GM18951 (cell line): Measurements from ENCODE around the gene ADGRG3.

Source experiments
- POLR2A ChIP-seq: IDR thresholded peaks from 4 replicates; pipeline ENCODE4 v1.6.1; 2011; ENCODE audit warnings: mild to moderate bottlenecking; ENCODE audit not compliant: insufficient read length, insufficient read depth; ENCODE audit errors: extremely low read depth
- in situ Hi-C: fragments of 300-500 bp; cut with MboI; formaldehyde crosslinking; loops from one replicate; pipeline ENCODE4 v1.12.0; 2022; ENCODE audit warnings: low sequenced_read_pairs, mixed read lengths, inconsistent platforms; ENCODE audit not compliant: unreplicated experiment

Gene ADGRG3

GRCh38 chr16:57699481-57699880 is 31.4 kb downstream of the ADGRG3 start:
- TF ChIP-seq POLR2A = no peak
- in situ Hi-C loops = no loop called here

GRCh38 chr16:57699899-57700298 is 31.8 kb downstream of the ADGRG3 start:
- TF ChIP-seq POLR2A = no peak
- in situ Hi-C loops = no loop called here

DNA sequence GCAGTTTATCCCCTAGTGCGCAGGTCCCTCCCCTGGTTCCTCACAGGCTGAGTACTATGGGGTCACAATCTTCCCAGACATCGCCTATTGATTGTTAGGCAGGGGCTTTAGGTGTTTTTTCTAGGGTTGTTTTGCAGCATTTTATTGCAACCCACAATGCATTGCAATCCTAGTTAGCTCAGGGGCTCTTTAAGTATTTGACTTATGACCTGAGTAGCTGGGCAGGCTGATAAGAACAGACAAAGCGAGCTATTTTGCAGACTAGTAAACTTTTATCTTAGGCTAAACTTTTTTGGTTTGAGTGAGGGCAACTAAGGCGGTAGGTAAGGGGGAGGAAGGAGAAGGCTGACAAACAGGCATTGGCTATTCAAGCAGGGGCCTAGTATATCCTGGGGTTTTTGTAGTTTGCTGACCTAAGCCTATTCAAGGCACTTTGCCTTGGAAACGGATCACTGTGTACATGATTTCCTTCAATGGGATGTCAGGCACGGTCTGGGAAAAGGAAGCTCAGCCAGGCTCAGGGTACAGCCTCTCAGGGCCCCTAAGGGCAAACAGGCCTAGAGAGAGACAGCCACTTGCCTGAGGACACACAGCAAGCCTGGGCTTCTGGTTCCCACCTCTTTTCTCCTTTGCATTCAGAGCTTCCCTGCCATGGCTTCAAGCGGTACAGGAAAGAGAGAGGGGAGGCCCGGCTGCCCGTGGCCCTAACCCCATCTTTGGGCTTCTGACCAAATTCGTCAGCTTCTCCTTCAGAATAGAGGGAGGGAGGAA is 32.9 kb downstream of the ADGRG3 start:
- in situ Hi-C loops = no loop called here
- no peak for TF ChIP-seq POLR2A

DNA sequence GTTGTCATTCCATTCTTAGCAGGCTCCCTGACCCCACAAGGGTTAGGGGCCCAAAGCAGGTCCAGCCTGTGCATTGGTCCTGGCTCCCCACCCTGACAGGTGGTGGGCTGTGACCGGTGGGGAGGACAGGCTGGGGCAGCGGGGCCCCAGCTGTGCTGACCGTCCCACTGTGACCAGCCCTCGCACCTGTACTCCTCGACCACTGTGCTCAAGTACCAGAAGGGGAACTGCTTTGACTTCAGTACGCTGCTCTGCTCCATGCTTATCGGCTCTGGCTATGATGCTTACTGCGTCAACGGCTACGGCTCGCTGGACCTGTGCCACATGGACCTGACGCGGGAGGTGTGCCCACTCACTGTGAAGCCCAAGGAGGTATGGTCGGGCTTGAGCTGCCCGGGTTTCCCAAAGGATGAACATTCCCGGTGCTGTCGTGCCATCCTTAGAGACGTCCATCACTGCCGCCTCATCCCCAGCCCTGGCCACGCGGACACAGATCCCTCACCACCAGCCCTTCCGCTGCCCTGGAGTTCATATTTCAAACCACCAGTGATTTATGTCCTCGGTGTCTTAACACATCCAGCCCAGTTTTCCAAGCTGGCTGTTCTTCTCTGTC is 33.8 kb downstream of the ADGRG3 start:
- no peak for TF ChIP-seq POLR2A
- in situ Hi-C loops = no loop called here

DNA sequence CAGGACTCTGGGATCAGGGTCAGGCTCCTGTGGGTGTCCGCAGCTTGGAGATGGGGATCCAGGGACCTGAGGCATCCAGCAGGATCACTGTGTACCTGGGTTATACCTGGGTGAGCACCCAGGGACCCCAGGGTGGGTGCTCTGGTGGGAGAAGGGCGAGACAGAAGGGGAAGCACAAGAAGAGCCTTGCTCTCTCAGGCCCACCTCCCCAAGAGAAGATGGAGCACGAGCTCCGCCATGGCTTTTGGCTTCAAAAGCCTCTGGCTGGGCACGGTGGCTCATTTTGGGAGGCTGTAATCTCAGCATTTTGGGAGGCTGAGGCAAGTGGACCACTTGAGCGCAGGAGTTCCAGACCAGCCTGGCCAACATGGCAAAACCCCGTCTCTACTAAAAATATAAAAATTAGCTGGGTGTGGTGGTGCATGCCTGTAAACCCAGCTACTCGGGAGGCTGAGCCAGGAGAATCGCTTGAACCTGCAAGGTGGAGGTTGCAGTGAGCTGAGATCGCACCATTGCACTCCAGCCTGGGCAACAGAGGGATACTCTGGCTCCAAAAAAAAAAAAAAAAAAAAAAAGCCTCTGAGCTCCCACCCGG is 35.4 kb downstream of the ADGRG3 start:
- TF ChIP-seq POLR2A = no peak
- in situ Hi-C loops = no loop called here

GRCh38 chr16:57704011-57704904 is 36.2 kb downstream of the ADGRG3 start:
- TF ChIP-seq POLR2A = no peak
- in situ Hi-C loops = no loop called here

GRCh38 chr16:57704905-57705852 is 37.1 kb downstream of the ADGRG3 start:
- TF ChIP-seq POLR2A = no peak
- in situ Hi-C loops = no loop called here

DNA sequence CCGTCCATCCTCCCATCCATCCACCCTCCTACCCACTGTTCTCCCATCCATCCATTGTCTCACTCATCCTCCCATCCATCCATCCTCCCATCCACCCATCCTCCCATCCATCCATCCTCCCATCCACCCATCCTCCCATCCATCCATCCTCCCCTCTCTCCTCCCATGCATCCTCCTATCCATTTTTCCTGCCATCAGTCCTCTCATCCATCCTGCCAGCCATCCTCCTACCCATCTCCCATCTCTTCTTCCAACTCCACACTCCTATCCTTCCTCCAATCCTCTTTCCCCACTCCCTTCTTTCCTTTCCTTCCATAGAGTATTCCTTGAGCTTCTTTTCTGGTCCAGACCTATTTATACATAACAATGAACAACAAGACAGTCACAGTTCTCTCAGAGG is 38.6 kb downstream of the ADGRG3 start:
- TF ChIP-seq POLR2A = no peak
- in situ Hi-C loops = no loop called here

DNA sequence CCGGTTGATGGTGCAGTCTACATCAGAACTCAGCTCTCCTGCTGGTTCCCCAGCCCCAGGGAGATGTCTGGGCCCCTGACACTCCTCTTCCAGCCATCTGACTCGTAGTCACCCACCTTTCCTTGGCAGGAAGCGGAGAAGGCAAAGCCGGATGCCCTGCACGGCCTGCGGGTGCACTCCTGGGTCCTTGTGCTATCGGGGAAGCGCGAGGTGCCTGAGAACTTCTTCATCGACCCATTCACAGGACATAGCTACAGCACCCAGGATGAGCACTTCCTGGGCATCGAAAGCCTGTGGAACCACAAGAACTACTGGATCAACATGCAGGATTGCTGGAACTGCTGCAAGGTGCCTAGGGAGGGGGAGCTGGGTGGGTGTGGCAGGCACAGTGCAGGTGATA is 39.2 kb downstream of the ADGRG3 start:
- no peak for TF ChIP-seq POLR2A
- in situ Hi-C loops = no loop called here

GRCh38 chr16:57708168-57708567 is 40.1 kb downstream of the ADGRG3 start:
- in situ Hi-C loops = no loop called here
- TF ChIP-seq POLR2A = no peak

GRCh38 chr16:57709663-57710062 is 41.6 kb downstream of the ADGRG3 start:
- in situ Hi-C loops = no loop called here
- no peak for TF ChIP-seq POLR2A

DNA sequence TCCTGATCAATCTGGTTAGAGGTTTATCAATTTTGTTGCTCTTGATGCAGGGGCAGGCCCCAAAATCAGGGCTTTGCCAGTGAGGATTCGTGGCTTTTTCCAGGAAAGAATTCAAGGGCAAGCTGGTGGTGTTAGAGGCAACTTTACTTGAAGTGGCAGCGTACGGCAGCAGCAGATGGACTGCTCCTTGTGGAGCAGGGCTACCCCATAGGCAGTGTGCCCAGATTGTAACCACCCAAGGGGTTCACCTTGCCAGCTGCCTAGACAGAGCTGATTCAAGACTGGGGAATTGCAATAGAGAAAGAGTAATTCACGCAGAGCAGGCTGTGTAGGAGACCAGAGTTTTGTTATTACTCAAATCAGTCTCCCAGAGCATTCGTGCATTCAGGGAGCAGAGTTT is 43.2 kb downstream of the ADGRG3 start:
- in situ Hi-C loops = no loop called here
- TF ChIP-seq POLR2A = no peak
